ENCODE measurements around the gene RGS11. TPM values are rescaled to one million over a fixed set of nuclear protein-coding genes. Genes with fewer than 3 reads are reported as not detected.

The RGS11 gene
- total RNA-seq, 1 donor from 2014 or later = 2.4 TPM

DNA sequence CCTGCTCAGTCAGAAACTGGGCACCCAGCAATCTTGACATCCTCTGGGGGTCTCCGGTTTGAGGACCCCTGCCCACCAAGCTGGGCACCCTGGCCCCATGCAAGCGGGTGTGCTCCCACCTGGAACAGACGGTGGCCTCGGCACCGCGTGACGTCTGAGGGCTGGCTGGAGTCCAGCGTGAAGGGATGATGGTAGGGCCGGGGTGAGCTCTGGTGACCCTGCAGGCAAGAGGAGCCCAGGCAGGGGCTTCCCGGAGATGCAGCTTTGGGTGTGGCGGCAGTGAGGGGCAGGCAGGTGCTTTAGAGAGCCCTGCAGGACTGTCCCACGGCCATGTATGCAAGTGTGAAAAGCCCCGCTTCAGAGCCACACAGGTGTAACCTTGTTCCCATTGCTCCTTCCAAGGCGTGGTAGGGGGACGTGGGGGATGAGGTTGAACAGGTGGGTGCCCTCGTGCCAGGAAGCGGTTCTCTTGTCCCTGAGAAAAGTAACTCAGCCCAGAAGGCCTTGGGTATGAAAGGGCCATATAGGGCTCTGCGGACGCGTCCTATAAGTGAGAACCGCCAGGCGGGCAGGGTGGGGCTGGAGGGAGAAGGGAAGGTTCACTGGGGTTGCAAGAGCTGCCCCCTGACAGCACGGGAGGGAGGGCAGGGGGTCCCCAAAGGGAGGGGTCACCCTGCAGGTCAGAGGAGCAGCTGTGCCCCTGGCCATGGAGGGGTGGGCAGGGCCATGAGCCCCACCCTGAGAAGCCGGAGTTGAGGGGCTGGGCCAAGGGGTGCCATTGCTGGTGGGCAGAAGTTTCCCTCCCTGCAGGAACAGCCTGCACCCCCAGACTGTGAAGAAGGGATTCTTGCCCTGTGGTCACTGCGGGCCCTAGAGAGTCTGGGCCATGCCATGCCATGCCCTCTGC is 9.2 kb downstream of the RGS11 start:
- Mint-ChIP-seq H3K36me3 (ENCODE audit: insufficient read depth) (peaks cover 6% of the 10 kb centered on the region), H3K4me3 (ENCODE audit: low read depth) (no peak overlapping the region), H3K27me3 (no peaks in the 10 kb centered on the region), H3K9me3 (ENCODE audit: low read depth) (no peaks in the 10 kb centered on the region), H3K27ac (no peak overlapping the region), H3K4me1 (ENCODE audit: low read depth) (no peaks in the 10 kb centered on the region)
- TF ChIP-seq, protein P1, sequence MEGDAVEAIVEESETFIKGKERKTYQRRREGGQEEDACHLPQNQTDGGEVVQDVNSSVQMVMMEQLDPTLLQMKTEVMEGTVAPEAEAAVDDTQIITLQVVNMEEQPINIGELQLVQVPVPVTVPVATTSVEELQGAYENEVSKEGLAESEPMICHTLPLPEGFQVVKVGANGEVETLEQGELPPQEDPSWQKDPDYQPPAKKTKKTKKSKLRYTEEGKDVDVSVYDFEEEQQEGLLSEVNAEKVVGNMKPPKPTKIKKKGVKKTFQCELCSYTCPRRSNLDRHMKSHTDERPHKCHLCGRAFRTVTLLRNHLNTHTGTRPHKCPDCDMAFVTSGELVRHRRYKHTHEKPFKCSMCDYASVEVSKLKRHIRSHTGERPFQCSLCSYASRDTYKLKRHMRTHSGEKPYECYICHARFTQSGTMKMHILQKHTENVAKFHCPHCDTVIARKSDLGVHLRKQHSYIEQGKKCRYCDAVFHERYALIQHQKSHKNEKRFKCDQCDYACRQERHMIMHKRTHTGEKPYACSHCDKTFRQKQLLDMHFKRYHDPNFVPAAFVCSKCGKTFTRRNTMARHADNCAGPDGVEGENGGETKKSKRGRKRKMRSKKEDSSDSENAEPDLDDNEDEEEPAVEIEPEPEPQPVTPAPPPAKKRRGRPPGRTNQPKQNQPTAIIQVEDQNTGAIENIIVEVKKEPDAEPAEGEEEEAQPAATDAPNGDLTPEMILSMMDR (IDR thresholded peaks at IDR 0.05; ENCODE audit: unreplicated experiment) = no peak
- no peak for DNase-seq (ENCODE audit: low spot score, unreplicated experiment)

DNA sequence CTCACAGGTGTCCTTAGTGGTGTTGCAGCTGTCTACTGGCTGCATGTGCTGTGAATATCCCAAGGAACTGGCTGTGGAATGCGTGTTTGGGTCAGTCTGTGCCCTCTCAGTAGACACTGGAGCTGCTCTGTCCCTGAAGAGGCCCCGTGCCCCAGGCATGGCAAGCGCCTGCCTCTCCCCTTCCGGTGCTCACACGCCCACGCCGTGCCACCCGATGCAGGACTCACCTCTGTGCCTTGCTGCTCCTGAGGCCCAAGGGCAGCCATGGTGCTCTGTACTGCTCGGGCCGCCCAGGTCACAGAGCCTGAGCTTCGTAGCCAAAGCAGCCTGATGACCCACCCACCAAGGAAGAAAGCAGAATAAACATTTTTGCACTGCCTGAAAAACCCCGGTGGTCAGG is 10.0 kb downstream of the RGS11 start:
- TF ChIP-seq, protein P1 (IDR thresholded peaks at IDR 0.05; ENCODE audit: unreplicated experiment) = no peak
- no peak for DNase-seq (ENCODE audit: low spot score, unreplicated experiment)
- no peaks in the 10 kb centered on the region for H3K9me3 Mint-ChIP-seq (ENCODE audit: low read depth)
- peaks cover 8% of the 10 kb centered on the region for H3K36me3 Mint-ChIP-seq (ENCODE audit: insufficient read depth)
- no peaks in the 10 kb centered on the region for H3K27me3 Mint-ChIP-seq
- no peak overlapping the region for H3K4me3 Mint-ChIP-seq (ENCODE audit: low read depth)
- no peaks in the 10 kb centered on the region for H3K4me1 Mint-ChIP-seq (ENCODE audit: low read depth)
- no peak overlapping the region for H3K27ac Mint-ChIP-seq

DNA sequence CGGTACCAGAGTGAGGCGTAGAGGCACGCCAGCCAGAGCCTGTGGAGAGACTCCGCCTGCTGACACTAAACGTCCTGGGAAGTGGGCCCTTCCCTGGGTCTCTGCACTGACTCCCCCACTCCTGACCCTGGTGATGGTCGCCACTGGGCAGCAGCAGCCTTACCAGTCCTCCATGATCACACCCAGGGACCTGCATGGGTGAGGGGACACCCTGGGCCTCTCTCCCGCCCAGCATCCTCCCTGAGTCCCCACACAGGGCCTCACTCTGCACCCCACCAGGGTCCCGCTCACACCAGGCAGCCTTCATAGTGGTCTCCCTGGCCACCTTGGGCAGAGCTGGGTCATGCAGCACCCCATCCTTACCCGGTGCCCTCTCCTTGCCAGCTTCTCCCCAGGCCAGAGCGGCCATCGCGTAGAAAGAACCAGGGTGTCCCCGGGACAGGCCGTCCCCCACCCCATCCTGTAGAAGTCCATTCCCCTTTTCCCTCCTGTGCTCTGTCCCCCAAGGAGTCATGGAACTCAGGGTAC is 10.7 kb downstream of the RGS11 start:
- H3K27me3 Mint-ChIP-seq = no peaks in the 10 kb centered on the region
- H3K36me3 Mint-ChIP-seq (ENCODE audit: insufficient read depth) = peaks cover 11% of the 10 kb centered on the region
- H3K4me3 Mint-ChIP-seq (ENCODE audit: low read depth) = no peak overlapping the region
- H3K9me3 Mint-ChIP-seq (ENCODE audit: low read depth) = no peaks in the 10 kb centered on the region
- TF ChIP-seq, protein P1 (IDR thresholded peaks at IDR 0.05; ENCODE audit: unreplicated experiment) = no peak
- H3K4me1 Mint-ChIP-seq (ENCODE audit: low read depth) = no peaks in the 10 kb centered on the region
- DNase-seq (ENCODE audit: low spot score, unreplicated experiment) = no peak
- H3K27ac Mint-ChIP-seq = no peak overlapping the region

DNA sequence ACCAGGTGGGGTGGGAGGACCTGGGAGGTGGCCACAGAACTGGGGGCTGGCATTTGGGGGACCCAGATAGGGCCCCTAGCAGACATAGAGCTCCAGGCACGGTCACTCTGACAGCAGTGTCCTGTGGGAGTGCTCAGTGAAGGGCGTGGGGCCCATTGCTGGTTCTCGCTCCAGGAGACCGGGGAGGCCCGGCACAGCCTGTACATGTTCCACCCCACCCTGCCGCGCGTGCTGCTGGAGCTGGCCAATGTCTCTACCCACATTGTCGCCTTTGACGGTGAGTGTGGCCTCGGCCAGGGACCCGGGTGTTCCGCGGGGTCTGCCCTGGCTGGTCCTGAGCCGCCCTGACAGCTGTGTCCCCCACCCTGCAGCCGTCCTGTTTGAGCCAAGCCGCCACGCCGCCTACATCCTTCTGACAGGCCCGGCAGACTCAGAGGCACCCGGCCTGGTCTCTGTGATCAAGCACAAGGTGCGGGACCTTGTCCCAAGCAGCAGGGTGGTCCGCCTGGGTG is 11.2 kb downstream of the RGS11 start:
- peaks cover 11% of the 10 kb centered on the region for H3K36me3 Mint-ChIP-seq (ENCODE audit: insufficient read depth)
- H3K4me1 Mint-ChIP-seq (ENCODE audit: low read depth) = no peaks in the 10 kb centered on the region
- no peak overlapping the region for H3K4me3 Mint-ChIP-seq (ENCODE audit: low read depth)
- no peak for DNase-seq (ENCODE audit: low spot score, unreplicated experiment)
- no peaks in the 10 kb centered on the region for H3K9me3 Mint-ChIP-seq (ENCODE audit: low read depth)
- no peak overlapping the region for H3K27ac Mint-ChIP-seq
- TF ChIP-seq, protein P1 (IDR thresholded peaks at IDR 0.05; ENCODE audit: unreplicated experiment) = no peak
- no peaks in the 10 kb centered on the region for H3K27me3 Mint-ChIP-seq

DNA sequence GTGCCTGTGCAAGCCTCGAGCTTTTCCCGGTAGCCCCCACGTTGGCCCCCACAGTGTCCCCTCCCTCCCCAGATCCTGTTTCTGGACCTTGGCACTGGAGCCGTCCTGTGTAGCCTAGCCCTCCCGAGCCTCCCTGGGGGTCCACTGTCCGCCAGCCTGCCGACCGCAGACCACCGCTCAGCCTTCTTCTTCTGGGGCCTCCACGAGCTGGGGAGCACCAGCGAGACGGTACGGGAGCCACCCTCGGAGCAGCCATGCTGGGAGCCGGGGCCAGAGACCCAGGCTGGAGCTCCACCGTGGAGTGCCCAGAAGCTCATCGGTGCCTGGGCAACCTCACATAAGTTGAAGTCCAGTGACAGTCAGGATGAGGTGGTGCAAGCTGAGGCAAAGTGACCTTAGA is 11.8 kb downstream of the RGS11 start:
- TF ChIP-seq, protein P1 (IDR thresholded peaks at IDR 0.05; ENCODE audit: unreplicated experiment) = no peak
- DNase-seq (ENCODE audit: low spot score, unreplicated experiment) = no peak
- Mint-ChIP-seq H3K9me3 (ENCODE audit: low read depth) (no peaks in the 10 kb centered on the region), H3K36me3 (ENCODE audit: insufficient read depth) (peaks cover 16% of the 10 kb centered on the region), H3K27ac (no peak overlapping the region), H3K27me3 (no peaks in the 10 kb centered on the region), H3K4me3 (ENCODE audit: low read depth) (no peak overlapping the region), H3K4me1 (ENCODE audit: low read depth) (no peaks in the 10 kb centered on the region)

Data from progenitor cell of endocrine pancreas (in vitro differentiated cells).